Measurements from ENCODE around the gene KRTAP5-2.

DNA sequence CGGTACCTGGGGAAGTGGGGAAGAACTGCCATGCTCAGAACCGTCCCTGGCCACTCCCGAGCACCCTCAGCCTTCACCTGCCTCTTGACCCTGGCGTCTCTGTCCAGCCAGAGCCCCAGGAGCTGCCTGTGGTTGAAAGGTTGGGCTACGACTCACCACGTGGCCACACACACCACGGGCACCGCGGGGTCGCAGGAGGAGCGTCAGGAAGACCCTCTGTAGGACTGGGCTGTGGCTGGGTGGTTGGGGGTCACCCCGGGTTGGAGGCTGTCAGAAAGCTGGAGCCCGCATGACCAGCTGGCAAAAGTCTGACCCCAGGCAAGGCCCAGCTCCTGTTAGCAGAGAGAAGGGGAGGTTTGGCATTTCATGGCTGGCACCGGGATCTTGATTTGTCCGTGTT, 43.0 kb upstream of the KRTAP5-2 start:
- TF ChIP-seq POLR2AphosphoS5 (IDR thresholded peaks at IDR 0.05; ENCODE audit: borderline replicate concordance, low read depth, low read length) (no peak), EZH2 (IDR thresholded peaks at IDR 0.05) (no peak), FOXP2 (optimal IDR thresholded peaks at IDR 0.05; ENCODE audit: control extremely low read depth, extremely low read length, insufficient read depth) (no peak)
